Lower leg skin (tissue), 4 donors: ENCODE results near the gene ART4. TPM values are rescaled to one million over a fixed set of nuclear protein-coding genes. Genes with fewer than 3 reads are reported as not detected.

Source experiments
- DNase-seq, 2 donors: peaks; one replicate each; pipeline ENCODE4 v3.0.0-alpha.2; 2019; ENCODE audit warnings: low spot score in 2 of 2
- H3K4me3 ChIP-seq: fragments of 200-600 bp; sonication (generic); 2 replicates; pipeline ENCODE4 v1.5.1; 2017; ENCODE audit warnings: mild to moderate bottlenecking, low read depth; ENCODE audit not compliant: poor library complexity, severe bottlenecking
- CTCF ChIP-seq, 3 donors: fragments of 450-650 bp; IDR thresholded peaks; one replicate each; pipeline ENCODE4 v1.5.1; 2016; ENCODE audit warnings: antibody characterized with exemption in 3 of 3, mild to moderate bottlenecking in 3 of 3, moderate library complexity in 2 of 3
- POLR2A ChIP-seq, 2 donors: fragments of 450-650 bp; IDR thresholded peaks; one replicate each; pipeline ENCODE4 v1.6.1; 2016 to 2017; ENCODE audit warnings: antibody characterized with exemption in 2 of 2, mild to moderate bottlenecking in 1 of 2, moderate library complexity in 1 of 2
- WGBS, 2 donors: methylation state at CpG; one replicate each; pipeline ENCODE4 v1.1.5; 2018; 5-methylcytosine and 5-hydroxymethylcytosine counted together
- intact Hi-C: fragments of 100-400 bp; cut with DNase I; formaldehyde crosslinking; loops from one replicate; pipeline ENCODE4 v1.15.0; 2023; ENCODE audit warnings: low total_unique reads
- total RNA-seq, 4 donors: library from RNA; depleted of rRNA; stranded (reverse); fragments of >200 nt; gene quantifications; one replicate each; pipeline ENCODE4 v1.1.0, GENCODE V29; 2016

ART4 gene
- total RNA-seq, 4 donors from 2014 or later, result 0.17 to 0.42 (median 0.17) TPM; not detected in 1

- no peak overlapping the region for H3K4me3 ChIP-seq
- no peak for DNase-seq
- no peak for TF ChIP-seq POLR2A (IDR thresholded peaks at IDR 0.05)
- no peak for TF ChIP-seq CTCF (IDR thresholded peaks at IDR 0.05)
- intact Hi-C loops, result no loop called here
- 0 to 47% methylated on average over 1 of the region's 1 CpG for WGBS, 2 donors
Observed at GRCh38 chr12:14850929-14851663, 7.8 kb upstream of the ART4 start.

- WGBS, 2 donors, result 13 to 21% methylated on average over 2 of the region's 2 CpGs
Observed at GRCh38 chr12:14849661-14850060, 6.3 kb upstream of the ART4 start.

GRCh38 chr12:14846876-14847580 is 3.7 kb upstream of the ART4 start:
- H3K4me3 ChIP-seq, result no peak overlapping the region
- DNase-seq, result no peak
- intact Hi-C loops, result no loop called here
- WGBS, 2 donors, result 64 to 66% methylated on average over 4 of the region's 4 CpGs
- TF ChIP-seq CTCF (IDR thresholded peaks at IDR 0.05) (no peak), POLR2A (IDR thresholded peaks at IDR 0.05) (no peak)

More at GRCh38 chr12:14849661-14850060, 6.3 kb upstream of the ART4 start:
- DNase-seq, result no peak
- no peak overlapping the region for H3K4me3 ChIP-seq
- intact Hi-C loops, result no loop called here
- TF ChIP-seq POLR2A (IDR thresholded peaks at IDR 0.05) (no peak), CTCF (IDR thresholded peaks at IDR 0.05) (no peak)

GRCh38 chr12:14846042-14846587 is 2.8 kb upstream of the ART4 start:
- H3K4me3 ChIP-seq, result no peak overlapping the region
- 35 to 36% methylated on average over 3 of the region's 3 CpGs for WGBS, 2 donors
- no peak for DNase-seq
- TF ChIP-seq POLR2A (IDR thresholded peaks at IDR 0.05) (no peak), CTCF (IDR thresholded peaks at IDR 0.05) (no peak)
- intact Hi-C loops, result no loop called here

GRCh38 chr12:14845350-14845750 is 2.0 kb upstream of the ART4 start:
- WGBS, 2 donors, result 7 to 8% methylated on average over 3 of the region's 3 CpGs
- DNase-seq, result peak; percentile 59 to 84
- intact Hi-C loops, result no loop called here
- TF ChIP-seq POLR2A (IDR thresholded peaks at IDR 0.05), result no peak
- TF ChIP-seq CTCF (IDR thresholded peaks at IDR 0.05), result peak in 1 of 3 donors; percentile 54
- no peak overlapping the region for H3K4me3 ChIP-seq
